NCI-H460 (cell line): ENCODE results near the gene TRAFD1. TPM values are rescaled to one million over a fixed set of nuclear protein-coding genes. Genes with fewer than 3 reads are reported as not detected.
"Not testable (repeated sequence)": the region's sequence is repeated elsewhere in the genome, so short reads cannot be mapped to it uniquely, and the experiment has no call there.

Source experiments
- DNase-seq: peaks from one replicate; pipeline ENCODE4 v3.0.0-alpha.2; 2016; ENCODE audit warnings: low read depth; ENCODE audit errors: extremely low read depth
- total RNA-seq: library from RNA; depleted of rRNA; stranded (reverse); fragments of >200 nt; shearing (Covaris generic); gene quantifications from 2 replicates; pipeline ENCODE4 v1.2.3, GENCODE V29; 2014

The TRAFD1 gene
- total RNA-seq, 1 experiment from 2014 or later, result 16.4 TPM

DNA sequence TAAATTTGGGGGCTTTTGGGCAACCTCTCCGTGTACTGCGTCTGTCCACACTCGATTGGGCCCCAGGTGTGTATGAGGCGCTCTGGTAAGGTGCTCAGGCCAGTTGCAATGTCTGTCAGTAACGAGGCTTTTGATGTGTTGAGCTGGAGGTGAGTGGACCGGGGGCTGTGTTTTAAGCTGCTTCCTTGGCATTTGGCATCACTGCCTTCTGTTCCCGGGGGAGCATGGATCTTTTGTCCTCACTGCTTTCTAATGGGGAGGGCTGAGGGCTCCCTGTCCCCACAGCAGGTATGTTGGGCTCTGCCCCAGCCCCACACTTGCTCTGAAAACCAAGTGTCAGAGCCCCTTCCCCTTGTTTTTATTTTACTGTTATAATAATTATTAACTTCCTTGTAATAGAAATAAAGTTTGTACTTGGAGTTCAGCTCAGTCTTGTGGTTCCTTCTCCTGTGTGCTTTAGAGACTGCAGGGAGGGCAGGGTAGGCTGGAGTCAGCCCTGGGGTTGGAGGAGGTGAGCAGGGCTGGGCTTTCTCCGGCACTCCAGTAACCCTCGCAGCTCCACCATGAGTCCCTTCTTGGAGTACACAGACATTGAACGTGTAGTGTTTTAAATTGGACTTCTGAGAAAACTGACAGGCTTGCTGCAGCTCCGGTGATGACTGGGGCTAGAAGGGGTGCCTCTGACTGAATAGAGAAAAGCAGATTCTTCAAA, 28.0 kb downstream of the TRAFD1 start:
- DNase-seq, result no peak

DNA sequence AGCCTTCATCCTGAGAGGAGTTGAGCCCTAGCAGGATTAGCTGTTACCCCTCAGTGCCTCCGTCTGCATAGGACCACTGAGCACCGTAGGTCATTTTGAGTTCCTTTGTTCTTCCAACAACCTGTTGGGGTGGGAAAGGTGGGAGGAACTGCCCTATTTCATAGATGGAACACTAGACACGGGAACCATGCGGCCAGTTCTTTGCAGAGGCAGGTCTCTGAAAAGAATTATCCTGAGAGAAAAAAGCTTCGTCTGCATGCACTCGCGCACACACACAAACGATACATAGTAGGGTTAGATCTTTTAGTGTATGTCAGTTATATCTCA, 28.5 kb downstream of the TRAFD1 start:
- DNase-seq, result no peak

DNA sequence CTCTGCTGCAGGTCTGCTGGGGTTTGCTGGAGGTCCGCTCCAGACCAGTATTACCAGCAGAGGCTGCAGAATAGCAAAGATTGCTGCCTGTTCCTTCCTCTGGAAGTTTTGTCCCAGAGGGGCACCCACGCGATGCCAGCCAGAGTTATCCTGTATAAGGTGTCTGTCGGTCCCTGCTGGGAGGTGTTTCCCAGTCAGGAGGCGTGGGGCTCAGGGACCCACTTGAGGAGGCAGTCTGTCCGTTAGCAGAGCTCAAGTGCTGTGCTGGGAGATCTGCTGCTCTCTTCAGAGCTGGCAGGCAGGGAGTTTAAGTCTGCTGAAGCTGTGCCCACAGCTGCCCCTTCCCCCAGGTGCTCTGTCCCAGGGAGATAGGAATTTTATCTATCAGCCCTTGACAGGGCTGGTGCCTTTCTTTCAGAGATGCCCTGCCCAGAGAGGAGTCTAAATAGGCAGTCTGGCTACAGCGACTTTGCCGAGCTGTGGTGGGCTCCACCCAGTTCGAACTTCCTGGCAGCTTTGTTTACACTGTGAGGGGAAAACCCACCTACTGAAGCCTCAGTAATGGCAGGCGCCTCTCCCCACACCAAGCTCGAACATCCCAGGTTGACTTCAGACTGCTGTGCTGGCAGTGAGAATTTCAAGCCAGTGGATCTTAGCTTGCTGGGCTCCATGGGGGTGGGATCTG, 33.2 kb downstream of the TRAFD1 start:
- DNase-seq, result not testable (repeated sequence)

DNA sequence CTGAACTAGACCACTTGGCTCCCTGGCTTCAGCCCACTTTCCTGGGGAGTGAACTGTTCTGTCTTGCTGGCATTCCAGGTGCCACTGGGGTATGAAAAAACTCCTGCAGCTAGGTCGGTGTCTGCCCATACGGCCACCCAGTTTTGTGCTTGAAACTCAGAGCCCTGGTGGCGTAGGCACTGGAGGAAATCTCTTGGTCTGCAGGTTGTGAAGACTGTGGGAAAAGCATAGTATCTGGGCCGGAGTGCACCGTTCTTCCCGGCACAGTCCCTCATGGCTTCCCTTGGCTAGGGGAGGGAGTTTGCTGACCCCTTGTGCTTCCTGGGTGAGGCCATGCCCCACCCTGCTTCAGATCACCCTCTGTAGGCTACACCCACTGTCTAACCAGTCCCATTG, 33.8 kb downstream of the TRAFD1 start:
- DNase-seq, result no peak

DNA sequence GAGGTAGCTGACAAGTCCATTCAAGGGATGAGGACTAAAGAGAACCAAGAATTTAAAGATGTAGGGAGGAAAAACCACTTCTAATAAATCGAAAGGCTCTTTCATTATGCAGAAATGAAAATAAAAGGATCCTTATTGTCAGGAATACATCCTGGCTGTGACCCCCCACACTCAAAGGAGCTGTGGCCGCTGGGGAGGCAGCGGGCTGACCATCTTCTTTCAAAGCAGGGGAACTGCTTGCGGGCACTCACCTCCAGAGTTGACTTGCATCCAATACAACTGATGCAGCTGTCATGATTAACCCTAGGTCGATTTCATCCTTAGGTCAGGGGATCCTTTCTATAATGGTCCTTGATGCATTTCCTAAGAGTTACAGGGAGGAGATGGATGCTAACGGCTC, 35.3 kb downstream of the TRAFD1 start:
- DNase-seq, result no peak

DNA sequence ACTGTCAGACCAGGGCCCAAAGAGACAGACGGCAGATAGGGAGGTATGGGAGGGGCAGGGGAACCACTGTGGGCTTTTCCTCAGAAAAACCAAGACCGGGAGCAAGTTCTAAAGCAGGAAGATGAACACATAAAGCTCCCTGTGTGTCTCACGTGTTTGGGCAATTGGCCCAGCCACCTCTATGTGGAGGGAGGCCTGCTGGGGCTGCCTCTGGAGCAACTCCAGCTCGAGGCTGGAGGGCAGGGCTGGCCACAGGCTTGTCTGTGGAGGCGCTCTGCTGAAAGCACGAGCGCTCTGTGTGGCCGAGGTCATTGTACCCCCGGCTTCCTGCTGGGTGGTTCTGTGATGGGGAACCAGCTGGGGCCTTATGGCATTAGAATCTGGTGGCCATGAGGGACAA, 36.4 kb downstream of the TRAFD1 start:
- DNase-seq, result no peak

DNA sequence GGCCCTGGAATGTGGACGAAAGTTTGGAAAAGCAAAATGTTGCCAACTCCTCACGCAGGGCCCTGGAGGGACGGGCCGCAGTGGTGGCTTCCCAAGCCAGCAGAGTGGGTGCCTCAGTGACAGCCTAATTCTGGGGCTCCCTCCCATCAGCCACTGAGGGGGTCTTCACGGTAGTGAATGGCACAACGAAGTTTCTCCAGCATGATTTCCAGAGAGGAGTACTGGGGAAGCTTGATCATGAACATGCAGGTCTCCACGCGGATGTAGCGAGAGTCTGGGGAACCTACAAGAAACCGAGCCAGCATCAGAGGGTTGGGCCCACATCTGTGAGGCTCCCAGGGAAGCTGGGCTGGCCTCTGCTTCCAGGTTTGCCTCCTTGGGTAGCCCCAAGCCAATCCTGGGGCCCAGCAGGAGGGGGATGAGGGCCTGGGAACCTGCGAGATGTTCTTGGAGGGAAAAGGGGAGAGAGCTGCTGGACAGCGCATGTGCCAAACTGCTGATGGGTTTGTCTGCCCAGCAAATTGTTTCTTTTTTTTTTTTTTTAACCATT, 37.0 kb downstream of the TRAFD1 start:
- DNase-seq, result no peak

DNA sequence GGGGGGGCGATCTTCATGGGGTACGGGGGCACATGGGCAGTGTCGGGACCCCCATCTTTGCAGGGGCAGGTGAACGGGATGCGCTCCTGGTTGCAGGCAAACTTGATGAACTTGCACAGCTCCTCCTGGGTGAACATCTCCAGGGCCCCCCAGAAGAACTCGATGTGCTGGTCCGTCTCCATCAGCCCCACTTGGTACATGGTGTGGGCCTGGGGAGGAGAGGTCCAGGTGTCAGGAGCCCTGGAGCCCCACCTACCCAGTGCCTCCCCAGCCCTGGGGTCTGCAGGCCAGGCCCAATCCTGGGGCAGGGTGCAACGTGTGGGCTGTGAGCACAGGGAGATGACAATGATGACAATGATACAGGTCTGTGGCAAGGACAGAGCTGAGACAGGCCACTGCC, 37.7 kb downstream of the TRAFD1 start:
- DNase-seq, result no peak

DNA sequence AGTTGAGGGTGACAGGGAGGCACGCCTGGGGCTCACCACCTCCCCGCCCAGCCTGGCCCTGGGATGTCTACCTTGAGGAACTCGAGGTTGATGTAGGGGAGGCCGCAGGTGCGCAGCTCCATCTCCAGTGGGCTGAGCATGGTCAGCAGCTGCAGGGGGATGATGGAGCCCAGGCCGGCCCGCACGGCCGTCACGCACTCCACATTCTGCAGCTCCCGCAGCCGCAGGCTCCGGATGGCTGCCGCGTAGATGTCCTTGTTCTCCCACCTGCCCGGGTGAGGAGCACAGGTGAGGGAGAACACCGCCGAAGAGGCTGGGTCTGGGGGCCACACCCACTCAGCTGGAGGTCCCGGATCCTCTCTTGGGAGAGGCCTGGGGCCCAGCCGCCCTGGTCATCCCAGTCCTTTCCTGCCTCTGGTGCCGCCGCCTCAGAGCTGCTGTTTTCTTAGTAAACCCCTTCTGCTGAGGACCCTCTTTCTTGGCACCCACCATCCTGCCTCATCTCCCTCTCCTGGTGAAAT, 38.2 kb downstream of the TRAFD1 start:
- no peak for DNase-seq

DNA sequence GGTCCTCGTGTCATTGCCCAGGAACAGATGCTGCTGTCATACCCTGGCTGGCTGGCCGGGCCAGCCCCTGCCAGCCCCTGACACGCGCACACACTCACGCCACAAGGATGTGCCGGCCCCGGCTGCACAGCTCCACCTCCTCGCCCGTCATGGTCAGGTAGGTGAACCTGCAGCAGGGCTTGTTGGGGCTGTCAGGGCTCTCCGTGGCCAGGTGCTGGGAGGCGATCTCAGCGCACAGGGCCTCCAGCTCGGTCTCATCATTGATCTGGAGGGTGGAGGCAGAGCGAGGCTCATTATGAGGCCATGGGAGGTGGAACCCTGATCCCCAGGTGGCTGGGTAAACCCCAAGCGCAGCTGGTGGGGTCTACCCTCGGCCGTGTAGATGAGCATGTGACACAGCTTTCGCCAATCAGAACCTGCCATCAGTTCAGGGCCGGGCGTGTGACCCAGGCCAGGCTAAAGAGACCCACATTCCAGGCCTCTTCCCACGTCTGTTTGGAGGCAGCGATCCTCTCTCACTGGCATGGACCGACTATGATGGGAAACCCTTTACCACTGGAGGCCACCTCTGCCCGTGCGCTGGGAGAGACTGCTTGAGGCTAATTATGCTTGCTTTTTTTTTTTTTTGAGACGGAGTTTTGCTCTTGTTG, 38.8 kb downstream of the TRAFD1 start:
- DNase-seq, result no peak

DNA sequence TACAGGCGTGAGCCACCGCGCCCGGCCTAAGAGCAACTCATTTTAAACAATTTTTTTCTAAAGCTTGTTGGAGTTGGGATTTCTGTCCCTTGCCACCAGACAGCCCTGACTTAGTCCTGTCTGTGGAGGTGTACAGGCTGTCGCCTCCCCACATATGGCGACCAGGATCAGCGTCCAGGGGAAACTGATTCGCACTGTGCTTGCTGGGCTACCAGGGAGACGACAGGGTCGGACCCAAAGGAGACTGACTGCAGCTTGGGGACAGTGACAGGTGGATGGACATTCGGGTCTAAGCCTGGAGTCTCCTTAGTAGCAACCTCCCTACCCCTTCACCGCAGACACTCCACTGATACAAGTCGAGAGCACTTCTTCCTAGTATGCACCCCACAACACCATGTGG, 40.3 kb downstream of the TRAFD1 start:
- DNase-seq, result no peak

DNA sequence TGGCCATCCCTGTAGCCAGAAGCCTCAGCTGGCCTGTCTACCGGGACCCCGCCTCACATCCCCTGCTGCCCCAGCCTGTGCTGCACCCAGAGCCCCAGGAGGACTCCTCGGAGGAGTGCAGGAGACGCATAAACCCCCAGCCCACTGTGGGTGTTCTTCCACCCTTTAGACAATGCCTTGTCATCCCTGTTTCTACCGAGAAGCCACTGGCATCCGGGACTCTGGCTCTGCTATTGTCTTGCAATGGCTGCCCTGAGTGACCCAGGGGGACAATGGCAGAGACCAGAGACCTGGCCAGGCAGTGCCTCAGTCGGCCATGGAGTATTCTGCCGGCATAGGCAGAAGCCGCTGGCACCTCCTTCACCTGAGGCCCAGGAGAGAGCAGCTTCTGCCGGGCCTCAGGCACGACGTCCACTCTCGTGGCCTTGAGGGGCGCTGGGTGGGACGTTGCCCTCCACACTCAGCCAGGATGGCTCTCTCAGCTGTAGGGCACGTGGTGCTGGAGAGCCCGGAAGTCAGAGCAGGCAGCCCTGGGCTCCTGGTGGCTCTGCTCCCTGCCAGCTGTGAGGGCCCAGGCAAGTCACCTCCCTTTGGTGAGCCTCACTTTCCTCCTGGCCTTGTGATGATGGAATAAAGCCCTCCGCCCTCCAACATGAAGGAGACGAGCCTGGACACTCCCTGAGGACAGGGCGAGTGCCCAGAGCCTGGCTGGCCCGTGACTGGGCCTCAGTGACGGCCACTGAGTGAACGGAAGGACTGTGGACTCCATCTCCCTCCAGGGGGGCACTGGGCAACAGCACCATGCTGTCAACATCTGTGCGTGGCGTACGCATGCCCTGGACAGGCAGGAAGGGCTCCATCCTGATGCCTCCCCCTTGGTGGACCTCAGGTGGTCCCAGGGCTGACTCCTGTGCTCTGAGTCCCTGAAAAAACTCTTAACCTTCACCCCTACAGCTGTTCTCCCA, 41.0 kb downstream of the TRAFD1 start:
- DNase-seq, result no peak

DNA sequence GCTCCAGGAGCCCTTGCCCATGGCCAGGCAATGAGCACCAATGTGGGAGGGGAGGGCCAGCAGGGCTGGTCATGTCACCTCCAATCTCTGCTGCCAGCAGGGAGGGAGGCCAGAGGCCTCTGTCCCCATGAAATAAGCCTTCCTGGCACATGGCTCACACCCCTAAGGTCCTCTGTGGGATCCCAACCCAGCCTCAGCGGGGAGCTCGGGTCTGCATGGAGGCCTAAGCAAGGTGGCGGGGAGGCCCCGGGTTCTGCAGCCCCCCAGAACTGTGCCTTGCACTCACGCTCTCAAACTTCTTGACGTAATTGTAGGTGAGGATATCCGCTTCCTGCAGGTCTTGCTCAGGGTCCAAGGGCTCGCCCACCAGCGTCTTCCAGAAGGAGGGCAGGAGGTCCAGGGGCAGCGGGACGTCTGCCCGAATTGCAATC, 41.7 kb downstream of the TRAFD1 start:
- no peak for DNase-seq

DNA sequence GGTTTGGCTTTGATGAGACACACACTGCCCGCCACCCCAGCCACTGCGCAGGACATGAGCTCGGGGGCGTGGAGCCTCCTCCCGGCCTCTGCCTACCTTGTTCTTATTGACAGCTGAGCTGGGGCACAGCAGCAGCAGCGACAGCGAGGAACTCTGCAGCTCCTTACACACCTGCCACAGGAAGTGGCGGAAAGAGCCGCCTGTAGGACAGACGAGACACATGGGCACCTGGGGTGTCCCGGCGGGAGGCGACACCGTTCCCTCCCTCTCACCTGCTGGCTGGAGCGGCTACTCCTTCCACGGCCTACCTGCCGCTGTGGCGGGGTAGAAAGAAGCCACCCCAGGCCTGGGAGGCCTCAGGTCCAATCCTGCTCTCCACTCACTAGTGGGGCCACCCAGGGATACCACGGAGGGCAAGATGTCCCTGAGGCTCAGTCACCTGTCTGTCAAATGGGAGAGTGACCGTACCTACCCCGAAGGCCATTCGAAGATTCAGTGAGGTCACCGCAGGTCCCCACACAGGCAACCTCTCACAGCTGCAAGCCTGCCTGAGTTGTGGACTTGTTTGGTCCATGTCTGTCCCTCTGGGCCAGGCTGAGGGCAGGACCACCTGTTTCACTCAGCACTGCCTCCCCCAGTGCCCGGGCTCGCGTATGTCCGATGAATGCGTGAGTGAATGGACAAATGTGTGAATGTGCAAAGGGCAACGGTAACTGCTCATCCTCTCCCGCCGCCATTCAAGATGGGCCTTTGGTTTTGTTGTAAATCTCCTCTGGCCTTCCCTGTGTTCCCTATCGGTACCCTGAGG, 42.6 kb downstream of the TRAFD1 start:
- DNase-seq, result no peak

DNA sequence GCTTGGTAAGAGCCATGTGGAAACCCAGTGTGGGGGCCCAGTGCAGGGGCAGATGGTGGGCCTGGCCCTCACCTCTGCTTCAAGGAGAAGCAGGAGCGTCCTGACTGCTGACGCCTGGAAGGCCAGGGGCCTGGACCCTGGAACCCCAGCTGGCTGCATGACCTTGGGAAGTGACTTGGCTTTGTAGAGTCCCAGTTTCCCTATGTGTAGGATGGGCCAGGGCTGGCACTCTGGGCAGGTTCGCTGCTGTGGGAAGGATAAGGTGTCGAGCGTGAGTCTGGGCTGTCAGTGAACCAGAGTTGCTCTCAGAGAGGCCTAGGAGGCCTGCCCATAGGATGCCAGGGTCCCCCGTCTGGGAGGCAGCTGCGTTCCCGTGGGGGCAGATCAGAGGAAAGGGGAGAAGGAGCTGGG, 43.2 kb downstream of the TRAFD1 start:
- no peak for DNase-seq

DNA sequence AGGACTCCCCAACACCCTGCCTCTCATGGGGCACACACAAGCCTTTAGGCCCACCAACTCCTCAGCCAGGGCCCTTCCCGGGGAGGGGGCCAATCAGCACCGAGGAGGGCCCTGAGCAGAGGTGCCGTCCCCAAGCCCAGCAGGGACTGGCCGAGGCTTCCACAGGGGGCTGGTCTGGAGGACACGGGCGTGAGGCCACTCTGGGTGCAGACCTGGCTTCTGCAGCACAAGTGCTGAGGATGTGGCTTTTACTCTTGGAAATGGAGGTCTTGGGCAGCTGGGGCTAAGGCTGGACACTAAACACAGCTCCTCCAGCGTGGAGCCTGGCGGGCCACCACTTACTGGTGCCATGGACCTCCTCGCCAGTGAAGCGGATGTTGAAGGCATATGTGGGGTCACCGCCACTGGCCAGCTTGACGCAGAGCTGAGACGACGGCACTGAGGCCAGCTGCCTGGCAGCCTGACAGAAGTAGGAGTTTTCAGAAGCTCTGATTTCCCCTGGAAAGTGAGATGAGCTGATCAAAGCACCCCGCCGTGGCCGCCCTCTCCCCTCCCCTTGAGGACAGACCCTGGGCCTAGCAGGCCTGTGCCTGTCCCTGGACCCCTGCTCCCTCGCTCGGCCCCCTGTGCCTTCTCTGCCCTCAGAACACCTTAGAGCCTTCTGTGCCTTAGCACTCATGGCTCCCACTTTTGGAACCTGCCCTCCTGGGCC, 44.0 kb downstream of the TRAFD1 start:
- no peak for DNase-seq

DNA sequence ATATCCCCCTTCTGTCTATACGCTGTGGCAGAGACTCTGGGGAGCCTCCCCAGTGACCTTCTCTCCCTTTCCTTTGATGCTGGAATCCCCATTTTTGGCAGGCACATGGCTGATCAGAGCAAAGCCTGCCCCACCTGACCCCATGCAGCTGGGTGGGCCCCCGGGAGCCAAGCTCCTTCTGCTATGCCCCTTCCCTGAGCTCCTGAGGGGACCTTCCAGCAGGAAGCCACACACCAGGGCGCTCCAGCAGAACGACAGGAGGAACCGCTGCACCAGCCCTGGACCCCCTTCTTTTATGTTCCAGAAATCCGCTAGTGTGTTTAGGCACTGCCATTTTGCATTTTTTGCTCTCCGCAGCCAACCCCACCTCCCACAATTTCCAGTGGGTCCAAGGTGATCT, 44.6 kb downstream of the TRAFD1 start:
- no peak for DNase-seq

DNA sequence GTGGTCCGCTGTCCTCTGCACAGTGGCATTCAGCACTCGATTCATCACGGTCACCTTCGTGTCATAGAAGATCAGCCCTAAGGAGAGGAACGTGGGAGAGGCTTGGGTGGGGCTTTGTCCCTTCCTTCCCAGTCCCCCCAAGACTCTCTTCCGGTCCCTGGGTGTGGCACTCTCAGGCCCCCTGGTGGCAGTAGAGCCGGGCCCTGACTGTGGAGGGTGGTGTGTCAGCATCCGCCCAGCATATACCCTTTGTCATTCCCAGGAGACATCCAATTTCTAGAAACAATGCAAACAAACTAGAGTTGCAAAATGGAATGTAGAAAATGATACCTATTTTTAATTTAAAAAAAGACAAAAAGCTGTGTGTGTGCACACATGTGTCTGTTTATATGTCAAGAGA, 45.0 kb downstream of the TRAFD1 start:
- no peak for DNase-seq
